Sciatic nerve (tissue), 2 donors: ENCODE measurements around the gene MR1. TPM values are rescaled to one million over a fixed set of nuclear protein-coding genes. Genes with fewer than 3 reads are reported as not detected.

Experiments
- ATAC-seq: fragments of 200-7000 bp; cut with Tn5 transposase; one replicate; pipeline ENCODE4 v1.9.1; 2020; ENCODE audit warnings: mild to moderate bottlenecking, moderate library complexity
- DNase-seq: peaks from one replicate; pipeline ENCODE4 v3.0.0-alpha.2; 2020; ENCODE audit warnings: low spot score
- intact Hi-C: fragments of 100-400 bp; cut with DNase I; formaldehyde crosslinking; loops from one replicate; pipeline ENCODE4 v1.14.2; 2022
- total RNA-seq: library from RNA; stranded (reverse); fragmentation: NEBNext Ultra II Directional; extraction: Animal tissue kit (Norgen Biotek cat#: 25700); gene quantifications from one replicate; pipeline ENCODE4 v1.2.1, GENCODE V29; 2021
- donor health status: DM: no; HTN: no; CAD: no.
- donor health status: DM: no; HTN: no; CAD: no.

Gene MR1
- total RNA-seq, 1 donor from 2014 or later: 17.0 TPM

GRCh38 chr1:181087400-181087901, 53.7 kb downstream of the MR1 start:
- ATAC-seq: no peak
- intact Hi-C loops: loop anchor here (5.0 kb wide), 1 partner anchor 55 kb away; no protein-coding TSS in a partner anchor
- no peak for DNase-seq

GRCh38 chr1:181088079-181089016, 54.6 kb downstream of the MR1 start, which contains the start of gene IER5:
Gene IER5, plus strand, starts transcription at chr1:181088700. Its CDS starts 203 bp downstream, at chr1:181088903.
- DNase-seq (peak; percentile 98), ATAC-seq (peak; percentile 98)
- intact Hi-C loops: loop anchor here (5.0 kb wide), 1 partner anchor 54 kb away; no protein-coding TSS in a partner anchor

- intact Hi-C loops: loop anchor here (5.0 kb wide), 1 partner anchor 53 kb away; no protein-coding TSS in a partner anchor
- DNase-seq: peak; percentile 70
- ATAC-seq: no peak
Observed at GRCh38 chr1:181089017-181089675, 55.4 kb downstream of the MR1 start.

- ATAC-seq (peak; percentile 62), DNase-seq (peak; percentile 82)
- intact Hi-C loops: loop anchor here (5.0 kb wide), 1 partner anchor 52 kb away; no protein-coding TSS in a partner anchor
Observed at GRCh38 chr1:181089676-181090544, 56.1 kb downstream of the MR1 start.

GRCh38 chr1:181090641-181091126, 56.9 kb downstream of the MR1 start:
- ATAC-seq (no peak), DNase-seq (no peak)
- intact Hi-C loops: no loop called here

- intact Hi-C loops: no loop called here
- ATAC-seq: no peak
Observed at GRCh38 chr1:181091309-181092040, 57.7 kb downstream of the MR1 start.

GRCh38 chr1:181092056-181092455, 58.3 kb downstream of the MR1 start:
- ATAC-seq (no peak), DNase-seq (no peak)
- intact Hi-C loops: no loop called here

More at GRCh38 chr1:181091309-181092040, 57.7 kb downstream of the MR1 start:
- no peak for DNase-seq

GRCh38 chr1:181092883-181093458, 59.2 kb downstream of the MR1 start:
- intact Hi-C loops: no loop called here
- ATAC-seq: no peak
- no peak for DNase-seq

GRCh38 chr1:181094416-181095212, 60.8 kb downstream of the MR1 start:
- ATAC-seq (peak; percentile 85), DNase-seq (no peak)
- intact Hi-C loops: no loop called here

- intact Hi-C loops: no loop called here
- DNase-seq: no peak
- ATAC-seq: no peak
Observed at GRCh38 chr1:181095260-181095659, 61.5 kb downstream of the MR1 start.

GRCh38 chr1:181095763-181096184, 62.0 kb downstream of the MR1 start:
- intact Hi-C loops: no loop called here
- DNase-seq: no peak
- ATAC-seq: no peak

GRCh38 chr1:181097242-181097641, 63.5 kb downstream of the MR1 start:
- no peak for ATAC-seq
- intact Hi-C loops: no loop called here
- no peak for DNase-seq

GRCh38 chr1:181099152-181100014, 65.6 kb downstream of the MR1 start:
- no peak for DNase-seq
- intact Hi-C loops: no loop called here
- ATAC-seq: no peak

- DNase-seq (no peak), ATAC-seq (no peak)
- intact Hi-C loops: no loop called here
Observed at GRCh38 chr1:181100015-181100905, 66.5 kb downstream of the MR1 start.

- intact Hi-C loops: no loop called here
- ATAC-seq (no peak), DNase-seq (no peak)
Observed at GRCh38 chr1:181100934-181101333, 67.2 kb downstream of the MR1 start.
